Lower lobe of right lung (tissue), 2 donors: ENCODE measurements around the gene ZNF236. TPM values are rescaled to one million over a fixed set of nuclear protein-coding genes. Genes with fewer than 3 reads are reported as not detected.

Source experiments
- ATAC-seq, 2 donors: fragments of 200-7000 bp; cut with Tn5 transposase; one replicate each; pipeline ENCODE4 v1.9.1; 2020 to 2022; ENCODE audit warnings: mild to moderate bottlenecking in 2 of 2, moderate library complexity in 2 of 2
- DNase-seq: peaks from one replicate; pipeline ENCODE4 v3.0.0-alpha.2; 2020
- H3K27ac ChIP-seq: fragments of 200-600 bp; one replicate; pipeline ENCODE4 v1.8.0; 2022
- H3K27me3 ChIP-seq: fragments of 200-600 bp; one replicate; pipeline ENCODE4 v1.8.0; 2022; ENCODE audit warnings: low read depth
- H3K36me3 ChIP-seq: fragments of 200-600 bp; one replicate; pipeline ENCODE4 v1.8.0; 2022; ENCODE audit warnings: mild to moderate bottlenecking
- H3K4me1 ChIP-seq: fragments of 200-600 bp; one replicate; pipeline ENCODE4 v1.8.0; 2022
- H3K4me3 ChIP-seq: fragments of 200-600 bp; one replicate; pipeline ENCODE4 v1.8.0; 2022; ENCODE audit warnings: mild to moderate bottlenecking
- H3K9me3 ChIP-seq: fragments of 200-600 bp; one replicate; pipeline ENCODE4 v1.8.0; 2022
- CTCF ChIP-seq: fragments of 200-600 bp; IDR thresholded peaks from one replicate; pipeline ENCODE4 v1.8.0; 2022; ENCODE audit warnings: antibody characterized with exemption, mild to moderate bottlenecking
- intact Hi-C: fragments of 100-400 bp; cut with DNase I; formaldehyde crosslinking; loops from one replicate; pipeline ENCODE4 v1.11.0; 2022
- total RNA-seq: library from RNA; stranded (reverse); fragmentation: NEBNext Ultra II Directional; extraction: Animal tissue kit (Norgen Biotek cat#: 25700); gene quantifications from one replicate; pipeline ENCODE4 v1.2.1, GENCODE V29; 2021
- donor health status: DM: no; HTN: yes; CAD: no; lungs with severe emphysema.

Gene ZNF236
- total RNA-seq, 1 donor from 2014 or later = 18.0 TPM

- Histone ChIP-seq H3K27me3 (no peaks in the 10 kb centered on the region), H3K4me3 (no peak overlapping the region), H3K36me3 (peaks cover 45% of the 10 kb centered on the region), H3K27ac (peak overlapping the region; percentile 79), H3K9me3 (no peaks in the 10 kb centered on the region), H3K4me1 (peaks cover 46% of the 10 kb centered on the region)
- ATAC-seq (no peak), DNase-seq (no peak)
- intact Hi-C loops = loop anchor here (10.0 kb wide), 1 partner anchor 202 kb away; no protein-coding TSS in a partner anchor
- TF ChIP-seq CTCF = no peak
These were observed 190.6 kb downstream of the ZNF236 start for GRCh38 chr18:77012806-77013541.

GRCh38 chr18:77013811-77014521, 191.6 kb downstream of the ZNF236 start:
- no peak for TF ChIP-seq CTCF
- no peak overlapping the region for H3K4me3 ChIP-seq
- peak overlapping the region; percentile 79 for H3K27ac ChIP-seq
- intact Hi-C loops = loop anchor here (10.0 kb wide), 1 partner anchor 201 kb away; no protein-coding TSS in a partner anchor
- DNase-seq (peak; percentile 81), ATAC-seq (peak; percentile 94 to 96)
- no peaks in the 10 kb centered on the region for H3K9me3 ChIP-seq
- H3K4me1 ChIP-seq = peaks cover 46% of the 10 kb centered on the region
- H3K27me3 ChIP-seq = no peaks in the 10 kb centered on the region
- H3K36me3 ChIP-seq = peaks cover 38% of the 10 kb centered on the region

DNA sequence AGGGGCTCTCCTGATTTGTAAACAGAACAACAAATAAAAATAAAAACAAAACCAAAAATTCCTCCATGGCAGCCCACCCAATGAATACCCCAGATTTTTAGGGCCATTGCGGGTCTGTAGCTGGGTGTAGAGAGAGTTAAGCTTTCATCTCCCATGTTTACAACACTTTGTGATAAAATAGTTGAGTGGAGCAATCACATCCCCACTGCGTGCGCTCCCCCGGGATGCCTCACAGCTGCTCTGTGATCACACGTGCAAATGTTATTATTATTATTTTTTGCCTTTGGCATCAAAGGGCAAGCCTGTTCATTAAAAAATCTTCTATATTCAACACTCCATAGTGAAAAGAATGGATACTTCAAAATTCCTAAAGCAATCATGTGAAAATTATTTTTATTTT, 192.2 kb downstream of the ZNF236 start:
- Histone ChIP-seq H3K9me3 (no peaks in the 10 kb centered on the region), H3K27me3 (no peaks in the 10 kb centered on the region), H3K27ac (peak overlapping the region; percentile 79), H3K4me3 (no peak overlapping the region), H3K4me1 (peaks cover 46% of the 10 kb centered on the region), H3K36me3 (peaks cover 33% of the 10 kb centered on the region)
- no peak for ATAC-seq
- no peak for DNase-seq
- intact Hi-C loops = loop anchor here (10.0 kb wide), 1 partner anchor 200 kb away; no protein-coding TSS in a partner anchor
- no peak for TF ChIP-seq CTCF

- Histone ChIP-seq H3K4me1 (peaks cover 46% of the 10 kb centered on the region), H3K27ac (no peak overlapping the region), H3K27me3 (no peaks in the 10 kb centered on the region), H3K4me3 (no peak overlapping the region), H3K9me3 (no peaks in the 10 kb centered on the region), H3K36me3 (peaks cover 34% of the 10 kb centered on the region)
- DNase-seq (no peak), ATAC-seq (no peak)
- TF ChIP-seq CTCF = no peak
- intact Hi-C loops = loop anchor here (10.0 kb wide), 1 partner anchor 200 kb away; no protein-coding TSS in a partner anchor
These were observed 192.8 kb downstream of the ZNF236 start for GRCh38 chr18:77015169-77015568.

GRCh38 chr18:77015771-77016710, 193.7 kb downstream of the ZNF236 start:
- intact Hi-C loops = loop anchor here (10.0 kb wide), 1 partner anchor 199 kb away; no protein-coding TSS in a partner anchor
- no peak for DNase-seq
- peaks cover 30% of the 10 kb centered on the region for H3K36me3 ChIP-seq
- TF ChIP-seq CTCF = no peak
- peaks cover 46% of the 10 kb centered on the region for H3K4me1 ChIP-seq
- H3K9me3 ChIP-seq = no peaks in the 10 kb centered on the region
- no peaks in the 10 kb centered on the region for H3K27me3 ChIP-seq
- no peak overlapping the region for H3K27ac ChIP-seq
- no peak overlapping the region for H3K4me3 ChIP-seq
- no peak for ATAC-seq
